ENCODE measurements around the gene MEG3. TPM values are rescaled to one million over a fixed set of nuclear protein-coding genes. Genes with fewer than 3 reads are reported as not detected.

The MEG3 gene
- total RNA-seq, 4 donors from 2014 or later: 38.8 to 77.4 (median 52.7) TPM

- no peak for TF ChIP-seq CTCF (IDR thresholded peaks at IDR 0.05; ENCODE audit: low read depth)
Observed at GRCh38 chr14:100840286-100841065, 14.6 kb downstream of the MEG3 start.

- no peak for TF ChIP-seq CTCF (IDR thresholded peaks at IDR 0.05; ENCODE audit: low read depth)
Observed at GRCh38 chr14:100841066-100841760, 15.3 kb downstream of the MEG3 start.

- no peak for TF ChIP-seq CTCF (IDR thresholded peaks at IDR 0.05; ENCODE audit: low read depth)
Observed at GRCh38 chr14:100841761-100842403, 16.0 kb downstream of the MEG3 start.

- TF ChIP-seq CTCF (IDR thresholded peaks at IDR 0.05; ENCODE audit: low read depth): no peak
Observed at GRCh38 chr14:100842799-100843198, 16.9 kb downstream of the MEG3 start.

GRCh38 chr14:100844082-100844408 lies 18.1 kb downstream of the MEG3 start:
- TF ChIP-seq CTCF (IDR thresholded peaks at IDR 0.05; ENCODE audit: low read depth): no peak

GRCh38 chr14:100844421-100844820 lies 18.5 kb downstream of the MEG3 start:
- no peak for TF ChIP-seq CTCF (IDR thresholded peaks at IDR 0.05; ENCODE audit: low read depth)

GRCh38 chr14:100844846-100845245 lies 18.9 kb downstream of the MEG3 start:
- TF ChIP-seq CTCF (IDR thresholded peaks at IDR 0.05; ENCODE audit: low read depth): no peak

Data from subcutaneous adipose tissue (tissue), 4 donors.